ENCODE measurements around the gene CEP104.

The CEP104 gene

DNA sequence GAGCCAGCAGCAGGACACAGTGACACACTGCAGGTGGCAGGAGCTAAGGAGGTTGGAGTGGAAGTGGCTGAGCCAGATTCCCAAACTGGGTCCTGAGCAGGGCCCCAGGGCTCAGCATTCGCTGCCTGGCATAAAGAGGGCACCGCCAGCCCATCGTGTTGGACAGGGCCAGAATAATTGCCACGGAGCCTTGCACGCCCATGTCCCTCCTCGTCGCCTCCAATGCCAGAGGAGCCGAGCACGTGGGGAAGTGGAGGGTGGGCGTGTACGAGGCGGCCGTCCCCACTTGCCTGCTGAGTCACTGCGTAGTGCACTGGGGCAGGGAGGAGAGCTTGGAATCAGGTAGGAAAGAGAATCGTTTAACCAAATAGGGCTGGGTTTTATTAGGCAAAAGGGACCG, 34.6 kb downstream of the CEP104 start:
- Histone ChIP-seq H3K27ac (replicated peaks; ENCODE audit: low read length) (no peak overlapping the region), H3K23ac (ENCODE audit: low read depth, low read length, poor library complexity) (peak overlapping the region; percentile 29), H3K14ac (ENCODE audit: low read length) (peak overlapping the region; percentile 47), H3K4me3 (ENCODE audit: low read length in 2 of 2) (no peak overlapping the region), H2AK5ac (ENCODE audit: low read depth, low read length) (no peak overlapping the region), H2BK15ac (ENCODE audit: low read length) (no peak overlapping the region), H2BK5ac (ENCODE audit: low read length) (no peak overlapping the region), H2AFZ (ENCODE audit: low read length) (no peak overlapping the region), H3K9ac (ENCODE audit: low read depth, low read length, poor library complexity) (peak overlapping the region; percentile 12), H3K27me3 (ENCODE audit: control insufficient read depth in 3 of 3, insufficient read depth in 3 of 3, low read depth in 1 of 3, low read length in 3 of 3) (no peaks in the 10 kb centered on the region), H3K4me1 (ENCODE audit: control insufficient read depth in 2 of 2, insufficient read depth in 1 of 2, low read depth in 1 of 2, low read length in 2 of 2) (peaks cover 0 to 8% of the 10 kb centered on the region in 2 donors), H2BK120ac (ENCODE audit: low read depth, low read length) (no peak overlapping the region), H3K18ac (ENCODE audit: low read length) (no peak overlapping the region), H3K79me1 (ENCODE audit: low read depth, low read length) (no peaks in the 10 kb centered on the region), H3K4me2 (ENCODE audit: insufficient read depth, low read length, poor library complexity, severe bottlenecking) (no peak overlapping the region), H3K9me3 (replicated peaks in 1 of 2; ENCODE audit: control insufficient read depth in 2 of 2, insufficient read depth in 1 of 2, low read depth in 1 of 2, low read length in 2 of 2) (no peaks in the 10 kb centered on the region), H4K91ac (ENCODE audit: low read depth, low read length, poor library complexity) (no peak overlapping the region), H3K36me3 (replicated peaks in 1 of 2; ENCODE audit: control insufficient read depth in 2 of 2, insufficient read depth in 2 of 2, low read length in 2 of 2) (peaks cover 30 to 52% of the 10 kb centered on the region in 2 donors), H3K4ac (ENCODE audit: low read length) (no peak overlapping the region), H4K8ac (ENCODE audit: low read depth, low read length) (peak overlapping the region; percentile 45), H2BK12ac (ENCODE audit: low read length) (no peak overlapping the region)
- no peak for DNase-seq (ENCODE audit: low spot score)
- WGBS, 2 donors (ENCODE audit: extremely low coverage in 2 of 2, insufficient read length in 2 of 2, insufficient replicate concordance in 1 of 2): no CpG with 5 or more reads among the region's 16 CpGs

DNA sequence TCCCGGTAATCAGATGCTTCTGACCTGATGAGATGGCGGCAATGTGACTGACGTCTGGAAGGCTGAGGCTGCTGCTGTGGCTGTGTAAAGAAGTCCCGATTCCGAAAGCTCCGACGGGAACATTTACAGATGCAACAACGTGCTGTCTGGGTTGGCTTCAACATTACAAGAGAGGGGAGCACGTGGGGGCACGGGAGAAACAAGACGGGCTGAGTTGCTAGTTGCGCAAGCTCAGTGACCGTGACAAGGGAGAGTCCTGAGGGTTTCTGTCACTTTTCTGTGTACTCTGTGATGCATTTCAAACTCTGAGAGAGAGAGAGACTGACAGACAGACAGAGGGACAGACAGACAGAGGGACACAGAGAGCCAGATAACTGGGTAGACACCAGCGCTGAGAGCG, 35.1 kb downstream of the CEP104 start:
- H3K9ac ChIP-seq (ENCODE audit: low read depth, low read length, poor library complexity): no peak overlapping the region
- H4K91ac ChIP-seq (ENCODE audit: low read depth, low read length, poor library complexity): no peak overlapping the region
- H3K4me1 ChIP-seq (ENCODE audit: control insufficient read depth in 2 of 2, insufficient read depth in 1 of 2, low read depth in 1 of 2, low read length in 2 of 2): peaks cover 0 to 8% of the 10 kb centered on the region in 2 donors
- H3K23ac ChIP-seq (ENCODE audit: low read depth, low read length, poor library complexity): no peak overlapping the region
- H3K4ac ChIP-seq (ENCODE audit: low read length): no peak overlapping the region
- H3K36me3 ChIP-seq (replicated peaks in 1 of 2; ENCODE audit: control insufficient read depth in 2 of 2, insufficient read depth in 2 of 2, low read length in 2 of 2): peaks cover 27 to 51% of the 10 kb centered on the region in 2 donors
- H3K27ac ChIP-seq (replicated peaks; ENCODE audit: low read length): no peak overlapping the region
- DNase-seq (ENCODE audit: low spot score): no peak
- no peak overlapping the region for H2AK5ac ChIP-seq (ENCODE audit: low read depth, low read length)
- H2AFZ ChIP-seq (ENCODE audit: low read length): no peak overlapping the region
- H2BK120ac ChIP-seq (ENCODE audit: low read depth, low read length): no peak overlapping the region
- H3K79me1 ChIP-seq (ENCODE audit: low read depth, low read length): no peaks in the 10 kb centered on the region
- H3K9me3 ChIP-seq (replicated peaks in 1 of 2; ENCODE audit: control insufficient read depth in 2 of 2, insufficient read depth in 1 of 2, low read depth in 1 of 2, low read length in 2 of 2): no peaks in the 10 kb centered on the region
- no peak overlapping the region for H3K4me2 ChIP-seq (ENCODE audit: insufficient read depth, low read length, poor library complexity, severe bottlenecking)
- no peak overlapping the region for H2BK15ac ChIP-seq (ENCODE audit: low read length)
- H3K14ac ChIP-seq (ENCODE audit: low read length): no peak overlapping the region
- H2BK12ac ChIP-seq (ENCODE audit: low read length): no peak overlapping the region
- no peak overlapping the region for H4K8ac ChIP-seq (ENCODE audit: low read depth, low read length)
- no peaks in the 10 kb centered on the region for H3K27me3 ChIP-seq (ENCODE audit: control insufficient read depth in 3 of 3, insufficient read depth in 3 of 3, low read depth in 1 of 3, low read length in 3 of 3)
- H3K4me3 ChIP-seq (ENCODE audit: low read length in 2 of 2): no peak overlapping the region
- WGBS, 2 donors (ENCODE audit: extremely low coverage in 2 of 2, insufficient read length in 2 of 2, insufficient replicate concordance in 1 of 2): no CpG with 5 or more reads among the region's 15 CpGs
- H2BK5ac ChIP-seq (ENCODE audit: low read length): no peak overlapping the region
- H3K18ac ChIP-seq (ENCODE audit: low read length): no peak overlapping the region

DNA sequence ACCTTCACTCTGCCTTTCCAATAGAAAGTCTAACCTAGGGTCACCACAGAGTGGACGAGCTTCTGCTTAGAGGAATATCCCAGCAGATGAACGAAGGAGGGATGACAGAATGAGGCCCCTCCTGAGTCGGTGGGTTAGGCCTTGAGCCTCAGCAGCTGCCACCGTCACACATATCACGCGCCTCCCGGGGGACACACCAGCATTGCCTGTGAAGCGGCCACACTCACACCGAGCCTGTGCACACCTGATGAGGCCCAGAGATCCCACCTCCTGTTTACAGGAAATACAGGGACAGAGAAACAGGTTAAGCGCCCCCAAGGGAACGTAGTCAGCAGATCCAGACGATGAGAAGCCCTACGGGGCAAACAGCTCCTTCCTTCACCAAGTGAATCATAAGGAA, 35.6 kb downstream of the CEP104 start:
- Histone ChIP-seq H2BK12ac (ENCODE audit: low read length) (no peak overlapping the region), H2BK15ac (ENCODE audit: low read length) (no peak overlapping the region)
- no CpG with 5 or more reads among the region's 13 CpGs for WGBS, 2 donors (ENCODE audit: extremely low coverage in 2 of 2, insufficient read length in 2 of 2, insufficient replicate concordance in 1 of 2)

DNA sequence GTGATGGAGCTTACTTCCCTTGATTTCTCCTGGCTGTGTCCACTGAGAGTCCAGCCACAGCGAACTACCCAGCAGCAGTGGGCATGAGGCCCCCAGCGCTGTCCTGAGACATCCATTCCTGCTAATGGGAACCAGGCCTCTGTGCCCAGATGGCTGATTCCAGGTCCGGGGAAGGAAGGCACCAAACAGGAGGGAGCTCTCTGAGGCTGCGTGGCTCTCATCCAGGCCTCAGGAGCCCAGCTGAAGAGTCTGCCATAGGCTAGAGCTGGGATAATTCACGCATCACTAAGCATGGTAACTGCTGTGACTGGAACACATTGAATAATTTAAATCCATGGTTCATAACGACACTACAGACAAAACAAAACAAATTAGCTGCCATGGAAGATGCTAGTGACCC, 36.0 kb downstream of the CEP104 start:
- H2AK5ac ChIP-seq (ENCODE audit: low read depth, low read length): no peak overlapping the region
- H2BK15ac ChIP-seq (ENCODE audit: low read length): no peak overlapping the region
- no peak for DNase-seq (ENCODE audit: low spot score)
- no peak overlapping the region for H2AFZ ChIP-seq (ENCODE audit: low read length)
- H4K91ac ChIP-seq (ENCODE audit: low read depth, low read length, poor library complexity): no peak overlapping the region
- no peak overlapping the region for H3K4me3 ChIP-seq (ENCODE audit: low read length in 2 of 2)
- peaks cover 0 to 8% of the 10 kb centered on the region in 2 donors for H3K4me1 ChIP-seq (ENCODE audit: control insufficient read depth in 2 of 2, insufficient read depth in 1 of 2, low read depth in 1 of 2, low read length in 2 of 2)
- H3K27me3 ChIP-seq (ENCODE audit: control insufficient read depth in 3 of 3, insufficient read depth in 3 of 3, low read depth in 1 of 3, low read length in 3 of 3): no peaks in the 10 kb centered on the region
- H2BK12ac ChIP-seq (ENCODE audit: low read length): no peak overlapping the region
- H3K4me2 ChIP-seq (ENCODE audit: insufficient read depth, low read length, poor library complexity, severe bottlenecking): no peak overlapping the region
- H3K36me3 ChIP-seq (replicated peaks in 1 of 2; ENCODE audit: control insufficient read depth in 2 of 2, insufficient read depth in 2 of 2, low read length in 2 of 2): peaks cover 25 to 46% of the 10 kb centered on the region in 2 donors
- no peak overlapping the region for H3K27ac ChIP-seq (replicated peaks; ENCODE audit: low read length)
- no peak overlapping the region for H4K8ac ChIP-seq (ENCODE audit: low read depth, low read length)
- H3K9me3 ChIP-seq (replicated peaks in 1 of 2; ENCODE audit: control insufficient read depth in 2 of 2, insufficient read depth in 1 of 2, low read depth in 1 of 2, low read length in 2 of 2): no peaks in the 10 kb centered on the region
- no peak overlapping the region for H2BK120ac ChIP-seq (ENCODE audit: low read depth, low read length)
- no CpG with 5 or more reads among the region's 6 CpGs for WGBS, 2 donors (ENCODE audit: extremely low coverage in 2 of 2, insufficient read length in 2 of 2, insufficient replicate concordance in 1 of 2)
- H3K79me1 ChIP-seq (ENCODE audit: low read depth, low read length): no peaks in the 10 kb centered on the region
- H3K23ac ChIP-seq (ENCODE audit: low read depth, low read length, poor library complexity): no peak overlapping the region
- no peak overlapping the region for H3K18ac ChIP-seq (ENCODE audit: low read length)
- no peak overlapping the region for H3K4ac ChIP-seq (ENCODE audit: low read length)
- no peak overlapping the region for H3K9ac ChIP-seq (ENCODE audit: low read depth, low read length, poor library complexity)
- H3K14ac ChIP-seq (ENCODE audit: low read length): no peak overlapping the region
- no peak overlapping the region for H2BK5ac ChIP-seq (ENCODE audit: low read length)

More for the DNA sequence above, 35.6 kb downstream of the CEP104 start:
- Histone ChIP-seq H2BK5ac (ENCODE audit: low read length) (no peak overlapping the region), H3K9ac (ENCODE audit: low read depth, low read length, poor library complexity) (no peak overlapping the region), H3K9me3 (replicated peaks in 1 of 2; ENCODE audit: control insufficient read depth in 2 of 2, insufficient read depth in 1 of 2, low read depth in 1 of 2, low read length in 2 of 2) (no peaks in the 10 kb centered on the region), H3K27me3 (ENCODE audit: control insufficient read depth in 3 of 3, insufficient read depth in 3 of 3, low read depth in 1 of 3, low read length in 3 of 3) (no peaks in the 10 kb centered on the region), H3K27ac (replicated peaks; ENCODE audit: low read length) (no peak overlapping the region), H3K79me1 (ENCODE audit: low read depth, low read length) (no peaks in the 10 kb centered on the region), H2AK5ac (ENCODE audit: low read depth, low read length) (no peak overlapping the region), H3K4me2 (ENCODE audit: insufficient read depth, low read length, poor library complexity, severe bottlenecking) (no peak overlapping the region), H3K23ac (ENCODE audit: low read depth, low read length, poor library complexity) (no peak overlapping the region), H3K36me3 (replicated peaks in 1 of 2; ENCODE audit: control insufficient read depth in 2 of 2, insufficient read depth in 2 of 2, low read length in 2 of 2) (peaks cover 26 to 51% of the 10 kb centered on the region in 2 donors), H4K8ac (ENCODE audit: low read depth, low read length) (peak overlapping the region; percentile 9), H2BK120ac (ENCODE audit: low read depth, low read length) (no peak overlapping the region), H3K4ac (ENCODE audit: low read length) (no peak overlapping the region), H3K14ac (ENCODE audit: low read length) (no peak overlapping the region), H4K91ac (ENCODE audit: low read depth, low read length, poor library complexity) (no peak overlapping the region), H2AFZ (ENCODE audit: low read length) (no peak overlapping the region), H3K18ac (ENCODE audit: low read length) (no peak overlapping the region), H3K4me3 (ENCODE audit: low read length in 2 of 2) (no peak overlapping the region), H3K4me1 (ENCODE audit: control insufficient read depth in 2 of 2, insufficient read depth in 1 of 2, low read depth in 1 of 2, low read length in 2 of 2) (peaks cover 0 to 8% of the 10 kb centered on the region in 2 donors)
- no peak for DNase-seq (ENCODE audit: low spot score)

Measured in neuronal stem cell (in vitro differentiated cells).